HepG2 (cell line): Measurements from ENCODE around the gene BASP1. TPM values are rescaled to one million over a fixed set of nuclear protein-coding genes. Genes with fewer than 3 reads are reported as not detected.
"Not testable (repeated sequence)": the region's sequence is repeated elsewhere in the genome, so short reads cannot be mapped to it uniquely, and the experiment has no call there.

Experiments
- ATAC-seq: fragments of 200-7000 bp; cut with Tn5 transposase; 3 replicates; pipeline ENCODE4 v1.9.1; 2020; ENCODE audit warnings: mild to moderate bottlenecking, moderate library complexity
- BruUV-seq: library from RNA; stranded (reverse); fragments of 400-500 nt; replicated peaks from 2 replicates; lab custom pipeline; 2021; lab: Mats Ljungman, UMichigan
- CTCF ChIA-PET: fragments of 300-600 bp; formaldehyde crosslinking; extraction: SDS; loops from one replicate; lab custom pipeline; 2021; ENCODE audit warnings: low total read pairs, inconsistent platforms, low intra/inter-chr PET ratio; lab: Yijun Ruan, JAX
- POLR2A ChIA-PET: fragments of 350-600 bp; sonication (Branson Sonifier 250); formaldehyde crosslinking; loops from one replicate; lab custom pipeline; 2020; ENCODE audit warnings: antibody characterized with exemption, inconsistent platforms; lab: Yijun Ruan, JAX
- DNase-seq: peaks from one replicate; pipeline ENCODE4 v3.0.0-alpha.2; 2015; ENCODE audit warnings: low spot score
- FAIRE-seq: peaks from 3 replicates; lab custom pipeline; 2011; peaks lifted over from hg19 to GRCh38; lab: Jason Lieb, UNC
- H2AFZ ChIP-seq: one replicate; pipeline ENCODE4 v1.6.1; 2011; ENCODE audit warnings: low read length, inconsistent platforms
- H3K27ac ChIP-seq: fragments of 300-600 bp; 3 replicates; pipeline ENCODE4 v1.8.0; 2011; ENCODE audit warnings: mixed run types, mild to moderate bottlenecking, mixed read lengths, low read length, inconsistent platforms; ENCODE audit not compliant: insufficient read depth; ENCODE audit errors: extremely low read length
- H3K27me3 ChIP-seq, 2 experiments: fragments of 200-600 bp in 1 of 2; 2 replicates in 1 of 2; 3 replicates in 1 of 2; pipeline versions ENCODE4 v1.6.0 to v1.8.0; 2011; ENCODE audit warnings: low read length in 2 of 2, mild to moderate bottlenecking in 2 of 2, moderate library complexity in 2 of 2, inconsistent platforms in 1 of 2; ENCODE audit not compliant: insufficient read depth in 2 of 2, control insufficient read depth in 1 of 2
- H3K36me3 ChIP-seq, 2 experiments: fragments of 200-600 bp in 1 of 2; replicated peaks in 1 of 2; 2 replicates in 1 of 2; 3 replicates in 1 of 2; pipeline versions ENCODE4 v1.5.1 to v1.8.0; 2011; ENCODE audit warnings: low read length in 2 of 2, inconsistent platforms in 1 of 2; ENCODE audit not compliant: insufficient read depth in 2 of 2, control insufficient read depth in 1 of 2
- H3K4me1 ChIP-seq: 2 replicates; pipeline ENCODE4 v1.5.1; 2012; ENCODE audit warnings: low read length, inconsistent platforms; ENCODE audit not compliant: insufficient read depth
- H3K4me2 ChIP-seq: 2 replicates; pipeline ENCODE4 v1.6.0; 2011; ENCODE audit warnings: low read depth, low read length, inconsistent platforms
- H3K4me3 ChIP-seq, 3 experiments: fragments of 200-600 bp in 1 of 3; sonication (generic), shearing (Covaris generic) in 1 of 3; replicated peaks in 1 of 3; 2 replicates each; pipeline ENCODE4 v1.5.1; 2011 to 2016; ENCODE audit warnings: low read length in 3 of 3, inconsistent platforms in 2 of 3, low read depth in 2 of 3, mild to moderate bottlenecking in 2 of 3, control low read depth in 1 of 3, mixed read lengths in 1 of 3; ENCODE audit not compliant: insufficient read depth in 1 of 3
- H3K79me2 ChIP-seq: one replicate; pipeline ENCODE4 v1.6.1; 2011; ENCODE audit warnings: low read length, inconsistent platforms; ENCODE audit not compliant: insufficient read depth
- H3K9ac ChIP-seq: 2 replicates; pipeline ENCODE4 v1.6.0; 2011; ENCODE audit warnings: mild to moderate bottlenecking, low read depth, low read length, inconsistent platforms; ENCODE audit not compliant: insufficient read depth
- H3K9me3 ChIP-seq: 2 replicates; pipeline ENCODE4 v1.5.1; 2012; ENCODE audit warnings: mild to moderate bottlenecking, low read length
- H4K20me1 ChIP-seq: 2 replicates; pipeline ENCODE4 v1.6.0; 2011; ENCODE audit warnings: inconsistent platforms, mild to moderate bottlenecking, low read length, moderate library complexity; ENCODE audit not compliant: insufficient read depth
- JUND ChIP-seq: sonication (generic); formaldehyde crosslinking; IDR thresholded peaks from 2 replicates; pipeline ENCODE4 v1.8.0; 2022; ENCODE audit warnings: mild to moderate bottlenecking, missing genetic modification reagents
- KAT7 ChIP-seq: IDR thresholded peaks from 2 replicates; pipeline ENCODE4 v1.6.1; 2018; ENCODE audit warnings: borderline replicate concordance, missing compliant biosample characterization
- MXD1 ChIP-seq: sonication (generic); formaldehyde crosslinking; IDR thresholded peaks from 2 replicates; pipeline ENCODE4 v1.4.0; 2020; ENCODE audit warnings: mild to moderate bottlenecking, missing genetic modification reagents
- PHF5A ChIP-seq: IDR thresholded peaks from one replicate; pipeline ENCODE4 v1.6.1; 2018; ENCODE audit warnings: low read depth, missing genetic modification reagents; ENCODE audit not compliant: unreplicated experiment
- SMAD3 ChIP-seq: sonication (generic); formaldehyde crosslinking; IDR thresholded peaks from 2 replicates; pipeline ENCODE4 v1.4.0; 2020; ENCODE audit warnings: missing genetic modification reagents
- ZFYVE20 ChIP-seq: sonication (generic); formaldehyde crosslinking; IDR thresholded peaks from 2 replicates; pipeline ENCODE4 v1.8.0; 2023; ENCODE audit warnings: low read depth, mild to moderate bottlenecking, moderate library complexity, missing genetic modification reagents, borderline replicate concordance
- ZNF441 ChIP-seq: sonication (generic); formaldehyde crosslinking; IDR thresholded peaks from 2 replicates; pipeline ENCODE4 v1.7.0; 2021; ENCODE audit warnings: missing genetic modification reagents, borderline replicate concordance
- ZNF510 ChIP-seq: sonication (generic); formaldehyde crosslinking; IDR thresholded peaks from 2 replicates; pipeline ENCODE4 v1.4.0; 2020; ENCODE audit warnings: low read depth, mild to moderate bottlenecking, missing genetic modification reagents
- ZNF546 ChIP-seq: sonication (generic); formaldehyde crosslinking; conservative IDR thresholded peaks from 2 replicates; pipeline ENCODE4 v1.8.1; 2023; ENCODE audit warnings: mild to moderate bottlenecking, missing genetic modification reagents
- ZNF703 ChIP-seq: sonication (generic); formaldehyde crosslinking; IDR thresholded peaks from 2 replicates; pipeline ENCODE4 v1.5.1; 2020; ENCODE audit warnings: missing genetic modification reagents, mild to moderate bottlenecking, moderate library complexity, borderline replicate concordance
- ZNF775 ChIP-seq: sonication (generic); formaldehyde crosslinking; IDR thresholded peaks from 2 replicates; pipeline ENCODE4 v1.4.0; 2020; ENCODE audit warnings: missing genetic modification reagents, mild to moderate bottlenecking, moderate library complexity, borderline replicate concordance
- ZNF781 ChIP-seq: sonication (generic); formaldehyde crosslinking; IDR thresholded peaks from 2 replicates; pipeline ENCODE4 v1.5.1; 2020; ENCODE audit warnings: borderline replicate concordance, mild to moderate bottlenecking, missing genetic modification reagents; ENCODE audit errors: not compliant biosample characterization
- WGBS: methylation state at CpG from one replicate; pipeline ENCODE4 v1.1.6; 2017; ENCODE audit warnings: low lambda C conversion rate; 5-methylcytosine and 5-hydroxymethylcytosine counted together
- in situ Hi-C: cut with HindIII; loops from 2 replicates; pipeline ENCODE4 v1.10.0; 2017; ENCODE audit warnings: low pct_unique_long_range_greater_than_20kb; ENCODE audit not compliant: extremely low pct_ligation_motif_present
- intact Hi-C: fragments of 100-400 bp; cut with micrococcal nuclease; formaldehyde crosslinking; loops from one replicate; pipeline ENCODE4 v1.10.0; 2022; ENCODE audit not compliant: unreplicated experiment
- polyA plus RNA-seq, 8 experiments: library from polyadenylated mRNA; depleted of rRNA in 3 of 8; stranded (reverse) in 7 of 8; unstranded in 1 of 8; fragments of >200 nt; fragmentation: Illumina TruSeq in 4 of 8; extraction: Trizol in 4 of 8; gene quantifications; 2 replicates each; pipeline versions ENCODE4 v1.2.1 to v1.2.3, GENCODE V29; 2011 to 2016; ENCODE audit warnings: low read depth in 4 of 8, missing spikeins in 1 of 8, mixed read lengths in 1 of 8; ENCODE audit not compliant: insufficient read depth in 1 of 8
- total RNA-seq, 5 experiments: library from RNA; depleted of rRNA; stranded (reverse); fragments of >200 nt; fragmentation: Illumina TruSeq; extraction: Trizol; gene quantifications; 2 replicates each; pipeline ENCODE4 v1.2.3, GENCODE V29; 2016; ENCODE audit warnings: low read depth in 1 of 5
- TF ChIP-seq, protein P1 (sequence below): sonication (generic); formaldehyde crosslinking; IDR thresholded peaks from 2 replicates; pipeline ENCODE4 v1.4.0; 2020; ENCODE audit warnings: missing genetic modification reagents

BASP1 gene
- total and polyA plus RNA-seq, 2 of the 13 experiments (the other 11 are each of a cell fraction or from before 2014, with no cell fraction given) = 0.04 TPM; not detected in 1

- CTCF ChIA-PET, BruUV-seq: not testable (repeated sequence)
These were observed 32.4 kb downstream of the BASP1 start for GRCh38 chr5:17249841-17250240.

GRCh38 chr5:17252543-17252942 is 35.1 kb downstream of the BASP1 start:
- no peaks in the 10 kb centered on the region for H3K27me3 ChIP-seq
- no peaks in the 10 kb centered on the region for H3K79me2 ChIP-seq
- no peak overlapping the region for H2AFZ ChIP-seq
- BruUV-seq = no TSS peak
- ATAC-seq (no peak), DNase-seq (no peak), FAIRE-seq (no peak)
- CTCF ChIA-PET = no interaction called here
- H3K4me1 ChIP-seq = no peaks in the 10 kb centered on the region
- no peaks in the 10 kb centered on the region for H3K36me3 ChIP-seq
- H3K9ac ChIP-seq = no peak overlapping the region
- no peak overlapping the region for H3K27ac ChIP-seq
- no peaks in the 10 kb centered on the region for H3K9me3 ChIP-seq
- no peak overlapping the region for H3K4me3 ChIP-seq
- H3K4me2 ChIP-seq = no peak overlapping the region
- H4K20me1 ChIP-seq = no peaks in the 10 kb centered on the region
- POLR2A ChIA-PET = no interaction called here
- 9% methylated on average over 1 of the region's 1 CpG for WGBS
- in situ Hi-C loops (no loop called here), intact Hi-C loops (no loop called here)
- TF ChIP-seq ZNF781 (CRISPR knock-in tag) (no peak), ZNF703 (CRISPR knock-in tag) (no peak), ZNF775 (CRISPR knock-in tag) (no peak), SMAD3 (no peak), ZNF546 (CRISPR knock-in tag) (no peak), JUND (no peak), ZNF441 (CRISPR knock-in tag) (no peak), ZNF510 (no peak), ZFYVE20 (CRISPR knock-in tag) (no peak), PHF5A (CRISPR knock-in tag) (no peak), MXD1 (CRISPR knock-in tag) (no peak), KAT7 (CRISPR knock-in tag) (no peak)
- TF ChIP-seq, protein P1, sequence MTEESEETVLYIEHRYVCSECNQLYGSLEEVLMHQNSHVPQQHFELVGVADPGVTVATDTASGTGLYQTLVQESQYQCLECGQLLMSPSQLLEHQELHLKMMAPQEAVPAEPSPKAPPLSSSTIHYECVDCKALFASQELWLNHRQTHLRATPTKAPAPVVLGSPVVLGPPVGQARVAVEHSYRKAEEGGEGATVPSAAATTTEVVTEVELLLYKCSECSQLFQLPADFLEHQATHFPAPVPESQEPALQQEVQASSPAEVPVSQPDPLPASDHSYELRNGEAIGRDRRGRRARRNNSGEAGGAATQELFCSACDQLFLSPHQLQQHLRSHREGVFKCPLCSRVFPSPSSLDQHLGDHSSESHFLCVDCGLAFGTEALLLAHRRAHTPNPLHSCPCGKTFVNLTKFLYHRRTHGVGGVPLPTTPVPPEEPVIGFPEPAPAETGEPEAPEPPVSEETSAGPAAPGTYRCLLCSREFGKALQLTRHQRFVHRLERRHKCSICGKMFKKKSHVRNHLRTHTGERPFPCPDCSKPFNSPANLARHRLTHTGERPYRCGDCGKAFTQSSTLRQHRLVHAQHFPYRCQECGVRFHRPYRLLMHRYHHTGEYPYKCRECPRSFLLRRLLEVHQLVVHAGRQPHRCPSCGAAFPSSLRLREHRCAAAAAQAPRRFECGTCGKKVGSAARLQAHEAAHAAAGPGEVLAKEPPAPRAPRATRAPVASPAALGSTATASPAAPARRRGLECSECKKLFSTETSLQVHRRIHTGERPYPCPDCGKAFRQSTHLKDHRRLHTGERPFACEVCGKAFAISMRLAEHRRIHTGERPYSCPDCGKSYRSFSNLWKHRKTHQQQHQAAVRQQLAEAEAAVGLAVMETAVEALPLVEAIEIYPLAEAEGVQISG (CRISPR knock-in tag) = no peak

More at GRCh38 chr5:17249841-17250240, 32.4 kb downstream of the BASP1 start:
- intact Hi-C loops, H3K9ac ChIP-seq, H3K79me2 ChIP-seq, H3K27ac ChIP-seq, H2AFZ ChIP-seq, H3K4me2 ChIP-seq, in situ Hi-C loops, H4K20me1 ChIP-seq, H3K4me3 ChIP-seq, H3K9me3 ChIP-seq, DNase-seq, H3K4me1 ChIP-seq, H3K36me3 ChIP-seq, H3K27me3 ChIP-seq, FAIRE-seq, ATAC-seq, POLR2A ChIA-PET: not testable (repeated sequence)
- 67% methylated on average over 6 of the region's 6 CpGs for WGBS
